ENCODE results near the gene ZNF74. TPM values are rescaled to one million over a fixed set of nuclear protein-coding genes. Genes with fewer than 3 reads are reported as not detected.

The ZNF74 gene
- total RNA-seq, 1 donor from 2014 or later = 26.4 TPM

DNA sequence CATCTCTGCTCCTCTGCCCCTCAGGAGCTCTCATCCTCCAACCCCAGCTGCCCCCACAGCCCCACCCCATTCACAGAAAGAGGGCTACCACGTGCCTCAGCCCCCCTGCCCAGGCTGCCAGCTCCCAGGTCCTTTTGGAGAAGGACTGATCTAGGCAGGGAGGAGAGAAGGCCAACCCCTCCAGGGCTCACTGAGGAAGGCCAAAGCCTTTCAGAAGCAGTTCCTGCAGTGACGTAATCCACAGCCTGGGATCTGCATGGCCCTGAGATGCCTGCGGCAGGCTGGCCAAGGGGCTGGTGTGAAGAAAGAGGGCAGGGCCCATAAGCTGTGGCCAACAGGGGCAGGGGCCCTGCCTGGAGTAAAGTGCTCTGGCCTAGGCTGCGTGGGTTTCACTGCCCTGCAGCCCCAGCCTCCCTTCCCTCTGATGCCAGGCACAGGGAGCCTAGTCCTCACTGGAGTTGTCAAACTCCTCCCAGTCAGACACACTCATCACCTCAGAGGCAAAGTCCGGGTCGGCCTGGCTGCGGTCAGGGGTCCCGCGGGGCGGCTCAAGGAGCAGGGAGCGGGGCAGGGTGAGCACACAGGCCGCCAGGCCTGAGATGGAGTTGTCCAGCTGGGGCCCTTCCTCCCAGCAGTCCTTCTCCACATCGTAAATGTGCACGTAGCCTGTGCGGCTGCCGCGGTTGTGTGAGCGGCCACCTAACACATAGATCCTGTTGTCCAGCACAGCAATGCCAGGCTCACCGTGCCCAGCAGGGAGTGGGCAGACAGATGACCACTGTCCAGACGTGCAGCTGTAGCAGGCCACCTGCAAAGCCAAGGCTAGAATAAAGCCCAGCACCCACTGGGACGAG is 47.9 kb downstream of the ZNF74 start:
- H3K4me3 ChIP-seq (ENCODE audit: low read depth, low read length) = no peak overlapping the region
- no peak for DNase-seq (ENCODE audit: low read depth)
- TF ChIP-seq, protein P1, sequence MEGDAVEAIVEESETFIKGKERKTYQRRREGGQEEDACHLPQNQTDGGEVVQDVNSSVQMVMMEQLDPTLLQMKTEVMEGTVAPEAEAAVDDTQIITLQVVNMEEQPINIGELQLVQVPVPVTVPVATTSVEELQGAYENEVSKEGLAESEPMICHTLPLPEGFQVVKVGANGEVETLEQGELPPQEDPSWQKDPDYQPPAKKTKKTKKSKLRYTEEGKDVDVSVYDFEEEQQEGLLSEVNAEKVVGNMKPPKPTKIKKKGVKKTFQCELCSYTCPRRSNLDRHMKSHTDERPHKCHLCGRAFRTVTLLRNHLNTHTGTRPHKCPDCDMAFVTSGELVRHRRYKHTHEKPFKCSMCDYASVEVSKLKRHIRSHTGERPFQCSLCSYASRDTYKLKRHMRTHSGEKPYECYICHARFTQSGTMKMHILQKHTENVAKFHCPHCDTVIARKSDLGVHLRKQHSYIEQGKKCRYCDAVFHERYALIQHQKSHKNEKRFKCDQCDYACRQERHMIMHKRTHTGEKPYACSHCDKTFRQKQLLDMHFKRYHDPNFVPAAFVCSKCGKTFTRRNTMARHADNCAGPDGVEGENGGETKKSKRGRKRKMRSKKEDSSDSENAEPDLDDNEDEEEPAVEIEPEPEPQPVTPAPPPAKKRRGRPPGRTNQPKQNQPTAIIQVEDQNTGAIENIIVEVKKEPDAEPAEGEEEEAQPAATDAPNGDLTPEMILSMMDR (conservative IDR thresholded peaks at IDR 0.05; ENCODE audit: low read depth, low read length) = no peak

DNA sequence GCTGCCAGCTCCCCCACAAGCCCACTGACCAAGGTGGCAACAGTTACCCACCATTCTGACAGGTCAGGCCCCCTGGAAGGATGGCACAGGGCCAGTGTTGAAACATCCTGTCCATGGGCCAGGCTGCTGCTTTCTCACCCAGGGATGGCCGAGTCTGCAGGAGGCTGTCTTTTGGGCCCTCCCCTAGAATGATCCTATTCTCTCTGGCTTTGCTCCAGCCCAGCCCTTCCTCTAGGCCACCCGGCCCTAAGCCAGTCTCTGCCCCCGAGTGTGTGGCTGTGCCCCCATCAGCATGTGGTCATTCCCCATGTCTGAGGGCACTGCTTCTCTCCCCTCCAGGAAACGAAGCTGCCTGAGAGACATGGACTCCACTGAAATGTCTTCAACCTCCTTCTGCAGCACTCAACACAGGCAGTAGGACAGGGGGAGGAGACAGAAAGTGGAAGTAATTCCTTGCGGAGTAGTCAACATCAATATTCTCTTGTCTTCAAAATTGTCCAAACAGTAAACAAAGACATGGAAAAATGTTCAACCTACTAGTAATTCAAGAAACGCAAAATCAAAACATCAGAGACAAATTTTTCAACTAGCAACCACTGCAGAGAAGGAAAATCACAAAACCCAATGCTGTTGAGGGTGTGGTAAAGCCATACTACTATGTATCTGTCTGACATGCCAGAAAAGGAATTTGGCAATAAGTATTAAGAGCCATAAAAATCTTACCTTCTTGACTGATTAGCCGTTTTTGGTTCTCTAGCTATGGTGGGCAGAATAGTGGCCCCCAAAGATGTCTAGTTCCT is 48.7 kb downstream of the ZNF74 start:
- no peak for DNase-seq (ENCODE audit: low read depth)
- no peak overlapping the region for H3K4me3 ChIP-seq (ENCODE audit: low read depth, low read length)
- TF ChIP-seq, protein P1 (conservative IDR thresholded peaks at IDR 0.05; ENCODE audit: low read depth, low read length) = no peak

DNA sequence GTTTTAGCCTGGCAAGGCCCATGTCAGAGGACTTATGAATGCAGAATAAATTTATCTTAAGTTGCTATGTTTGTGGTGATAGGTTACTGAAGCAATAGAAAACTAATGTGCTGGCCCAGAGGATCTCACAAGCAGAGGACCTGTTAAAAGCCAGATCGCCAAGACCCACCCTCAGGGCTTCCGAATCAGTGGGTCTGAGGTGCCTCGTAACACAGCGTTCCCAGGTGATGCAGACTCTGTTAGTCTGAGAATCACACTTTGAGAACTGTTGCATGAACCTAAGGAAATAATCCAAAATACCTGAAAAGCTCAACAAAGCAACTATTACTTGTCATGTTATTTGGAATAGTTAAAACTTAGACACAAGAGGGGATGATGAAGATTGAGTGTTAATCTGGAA is 50.4 kb downstream of the ZNF74 start:
- TF ChIP-seq, protein P1 (conservative IDR thresholded peaks at IDR 0.05; ENCODE audit: low read depth, low read length) = no peak
- DNase-seq (ENCODE audit: low read depth) = no peak
- H3K4me3 ChIP-seq (ENCODE audit: low read depth, low read length) = no peak overlapping the region

DNA sequence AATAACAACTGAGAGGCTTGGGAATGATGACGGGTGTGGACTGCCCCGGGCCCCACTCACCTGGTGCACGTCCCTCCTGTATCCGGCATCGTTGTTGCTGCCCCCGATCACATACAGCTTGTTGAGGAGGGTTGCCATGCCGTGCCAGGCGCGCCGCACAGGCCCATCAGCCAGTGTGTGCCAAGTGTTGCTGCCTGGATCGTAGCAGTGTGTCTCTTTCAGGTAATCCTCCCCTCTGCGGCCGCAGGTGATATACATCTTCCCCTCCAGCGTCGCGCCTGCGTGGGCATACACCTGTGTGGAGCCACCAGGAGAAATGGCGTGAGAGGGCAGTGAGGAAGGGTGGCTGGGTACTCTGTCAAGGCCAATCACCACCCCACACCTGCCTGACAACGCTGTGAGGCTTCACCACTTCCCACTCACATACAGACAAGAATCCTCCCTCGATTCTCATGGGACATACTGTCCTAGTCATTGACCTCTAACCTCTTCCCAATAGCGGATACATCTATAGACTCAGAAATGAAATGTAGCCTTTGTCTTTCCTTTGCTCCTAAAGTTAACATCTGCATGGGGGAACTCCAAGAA is 52.5 kb downstream of the ZNF74 start:
- H3K4me3 ChIP-seq (ENCODE audit: low read depth, low read length) = no peak overlapping the region
- DNase-seq (ENCODE audit: low read depth) = no peak
- TF ChIP-seq, protein P1 (conservative IDR thresholded peaks at IDR 0.05; ENCODE audit: low read depth, low read length) = no peak

DNA sequence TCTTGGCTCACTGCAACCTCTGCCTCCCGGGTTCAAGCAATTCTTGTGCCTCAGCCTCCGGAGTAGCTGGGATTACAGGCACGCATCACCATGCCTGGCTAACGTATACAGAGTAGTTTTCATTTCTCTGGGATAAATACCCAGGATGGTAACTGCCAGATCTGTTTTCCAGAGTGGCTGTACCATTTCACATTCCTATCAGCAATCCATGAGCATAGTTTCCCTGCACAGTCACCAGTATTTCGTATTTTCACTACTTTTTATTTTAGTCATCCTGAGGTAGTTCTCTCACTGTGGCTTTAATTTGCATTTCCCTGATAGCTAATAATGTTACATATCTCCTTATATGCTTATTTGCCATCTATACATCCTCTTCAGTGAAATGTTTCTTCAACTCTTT is 54.7 kb downstream of the ZNF74 start:
- no peak overlapping the region for H3K4me3 ChIP-seq (ENCODE audit: low read depth, low read length)
- DNase-seq (ENCODE audit: low read depth) = no peak
- TF ChIP-seq, protein P1 (conservative IDR thresholded peaks at IDR 0.05; ENCODE audit: low read depth, low read length) = no peak

DNA sequence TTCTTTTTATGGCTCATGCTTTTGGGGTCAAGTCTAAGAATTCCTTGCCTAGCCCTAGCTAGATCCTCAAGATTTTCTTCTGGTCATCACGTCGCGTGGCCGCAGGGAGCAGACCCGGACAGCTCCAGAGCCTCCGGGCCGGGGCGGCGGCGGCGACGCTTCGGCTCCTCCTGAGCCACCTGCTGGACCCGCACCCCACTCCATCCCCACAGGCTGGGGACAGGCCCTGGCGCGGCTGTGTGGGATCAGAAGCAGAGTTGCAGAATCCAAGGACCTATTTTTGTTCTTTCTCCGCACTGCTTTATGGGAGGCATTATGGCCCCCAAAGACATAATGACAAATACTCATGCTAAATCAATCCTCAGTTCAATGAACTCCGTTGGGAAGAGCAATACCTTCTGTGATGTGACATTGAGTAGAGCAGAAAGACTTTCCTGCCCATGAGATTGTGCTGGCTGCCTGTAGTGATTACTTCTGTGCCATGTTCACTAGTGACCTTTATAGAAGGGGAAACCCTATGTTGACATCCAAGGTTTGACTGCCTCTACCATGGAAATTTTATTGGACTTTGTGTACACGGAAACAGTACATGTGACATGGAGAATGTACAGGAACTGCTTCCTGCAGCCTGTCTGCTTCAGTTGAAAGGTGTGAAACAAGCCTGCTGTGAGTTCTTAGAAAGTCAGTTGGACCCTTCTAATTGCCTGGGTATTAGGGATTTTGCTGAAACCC is 56.0 kb downstream of the ZNF74 start:
- TF ChIP-seq, protein P1 (conservative IDR thresholded peaks at IDR 0.05; ENCODE audit: low read depth, low read length) = no peak
- DNase-seq (ENCODE audit: low read depth) = no peak
- H3K4me3 ChIP-seq (ENCODE audit: low read depth, low read length) = no peak overlapping the region

All from epithelial cell of proximal tubule (primary cell).